GM23338 (cell line): ENCODE measurements around the gene GP9. TPM values are rescaled to one million over a fixed set of nuclear protein-coding genes. Genes with fewer than 3 reads are reported as not detected.
A peak's percentile ranks its signal among the peaks of the same experiment; 100 is the strongest.

ENCODE experiments used
- ATAC-seq: fragments of 200-7000 bp; cut with Tn5 transposase; 3 replicates; pipeline ENCODE4 v1.9.1; 2020
- DNase-seq: peaks from one replicate; pipeline ENCODE4 v3.0.0-alpha.2; 2015; ENCODE audit warnings: low spot score
- H2AFZ ChIP-seq: fragments of 200-600 bp; sonication (generic); 2 replicates; pipeline ENCODE4 v1.8.0; 2016; ENCODE audit warnings: antibody characterized with exemption, mild to moderate bottlenecking, moderate library complexity
- H3F3A ChIP-seq: fragments of 200-600 bp; sonication (generic); replicated peaks from 2 replicates; pipeline ENCODE4 v1.8.0; 2017; ENCODE audit warnings: antibody characterized with exemption, mixed run types, low read depth
- H3K27ac ChIP-seq: fragments of 200-600 bp; sonication (generic); 2 replicates; pipeline ENCODE4 v1.6.1; 2016; ENCODE audit warnings: low read depth
- H3K27me3 ChIP-seq: fragments of 200-600 bp; sonication (generic); 2 replicates; pipeline ENCODE4 v1.8.0; 2016; ENCODE audit warnings: mild to moderate bottlenecking, mixed run types, moderate library complexity; ENCODE audit not compliant: insufficient read depth
- H3K36me3 ChIP-seq: fragments of 200-600 bp; sonication (generic); 2 replicates; pipeline ENCODE4 v1.8.0; 2016; ENCODE audit warnings: mild to moderate bottlenecking; ENCODE audit not compliant: insufficient read depth
- H3K4me1 ChIP-seq: fragments of 200-600 bp; sonication (generic); 2 replicates; pipeline ENCODE4 v1.8.0; 2016; ENCODE audit warnings: mild to moderate bottlenecking, moderate library complexity; ENCODE audit not compliant: insufficient read depth
- H3K4me2 ChIP-seq: fragments of 200-600 bp; sonication (generic); 2 replicates; pipeline ENCODE4 v1.7.1; 2017; ENCODE audit warnings: mixed run types
- H3K4me3 ChIP-seq: fragments of 200-600 bp; sonication (generic); 2 replicates; pipeline ENCODE4 v1.6.1; 2016; ENCODE audit warnings: mixed run types
- H3K79me2 ChIP-seq: fragments of 200-600 bp; sonication (generic); replicated peaks from 2 replicates; pipeline ENCODE4 v1.8.0; 2017; ENCODE audit warnings: mild to moderate bottlenecking; ENCODE audit not compliant: insufficient read depth
- H3K9me2 ChIP-seq: fragments of 200-600 bp; sonication (generic); 2 replicates; pipeline ENCODE4 v1.8.0; 2017; ENCODE audit not compliant: insufficient read depth
- H4K20me1 ChIP-seq: fragments of 200-600 bp; sonication (generic); replicated peaks from 2 replicates; pipeline ENCODE4 v1.8.0; 2017; ENCODE audit warnings: mild to moderate bottlenecking; ENCODE audit not compliant: insufficient read depth
- H3K27ac Mint-ChIP-seq: 2 replicates; pipeline ENCODE4 v1.8.0; 2020; ENCODE audit warnings: inconsistent platforms, mild to moderate bottlenecking, moderate library complexity, mixed read lengths
- H3K27me3 Mint-ChIP-seq: 3 replicates; pipeline ENCODE4 v1.8.0; 2022; ENCODE audit warnings: low read depth, mild to moderate bottlenecking, moderate library complexity, mixed read lengths, inconsistent platforms; ENCODE audit not compliant: insufficient read depth, poor library complexity
- H3K36me3 Mint-ChIP-seq: 3 replicates; pipeline ENCODE4 v1.8.0; 2021; ENCODE audit warnings: low read depth, mild to moderate bottlenecking, inconsistent platforms, moderate library complexity, mixed read lengths
- H3K4me1 Mint-ChIP-seq: 3 replicates; pipeline ENCODE4 v1.8.0; 2020; ENCODE audit warnings: mild to moderate bottlenecking, inconsistent platforms, mixed read lengths
- H3K4me3 Mint-ChIP-seq: 3 replicates; pipeline ENCODE4 v1.8.0; 2021; ENCODE audit warnings: moderate library complexity, mild to moderate bottlenecking, inconsistent platforms, mixed read lengths
- H3K9me3 Mint-ChIP-seq: 3 replicates; pipeline ENCODE4 v1.8.0; 2020; ENCODE audit warnings: moderate library complexity, mild to moderate bottlenecking, inconsistent platforms, mixed read lengths
- CREB1 ChIP-seq: fragments of 250-450 bp; sonication (Bioruptor Pico); IDR thresholded peaks from 2 replicates; pipeline ENCODE4 v1.5.0; 2020; ENCODE audit warnings: low read depth, mild to moderate bottlenecking, moderate library complexity
- POLR2AphosphoS5 ChIP-seq: IDR thresholded peaks from 2 replicates; pipeline ENCODE4 v1.6.1; 2016; ENCODE audit warnings: antibody characterized with exemption, low read depth
- STAT1 ChIP-seq: IDR thresholded peaks from one replicate; pipeline ENCODE4 v1.6.1; 2016; ENCODE audit warnings: antibody characterized with exemption; ENCODE audit not compliant: unreplicated experiment
- ZNF114 ChIP-seq: fragments of 250-450 bp; sonication (Bioruptor Pico); IDR thresholded peaks from 2 replicates; pipeline ENCODE4 v1.5.0; 2020; ENCODE audit warnings: mild to moderate bottlenecking, moderate library complexity
- long read RNA-seq: library from polyadenylated mRNA; unstranded; transcript quantifications from one replicate; pipeline ENCODE4 v2.0.0, GENCODE V29; 2020; ENCODE audit not compliant: unreplicated experiment
- polyA plus RNA-seq: library from polyadenylated mRNA; unstranded; fragments of >200 nt; fragmentation: Nextera tagmentation; extraction: Ambion mirVana; gene quantifications from 2 replicates; pipeline ENCODE4 v1.2.1, GENCODE V29; 2016
- total RNA-seq: library from RNA; depleted of rRNA; stranded (reverse); fragments of >200 nt; shearing (Covaris generic); gene quantifications from 2 replicates; pipeline ENCODE4 v1.2.3, GENCODE V29; 2014; rRNA removed
- TF ChIP-seq, protein P1 (sequence below): fragments of 250-450 bp; sonication (Bioruptor Pico); IDR thresholded peaks from 2 replicates; pipeline ENCODE4 v1.5.0; 2020; ENCODE audit warnings: mild to moderate bottlenecking, moderate library complexity
- TF ChIP-seq, protein P2 (sequence below): IDR thresholded peaks from one replicate; pipeline ENCODE4 v1.6.1; 2018; ENCODE audit warnings: antibody characterized with exemption; ENCODE audit not compliant: unreplicated experiment

Gene GP9
- total RNA-seq (not detected in 2 replicates), polyA plus RNA-seq (not detected in 2 replicates)
- long read RNA-seq = 0 reads

DNA sequence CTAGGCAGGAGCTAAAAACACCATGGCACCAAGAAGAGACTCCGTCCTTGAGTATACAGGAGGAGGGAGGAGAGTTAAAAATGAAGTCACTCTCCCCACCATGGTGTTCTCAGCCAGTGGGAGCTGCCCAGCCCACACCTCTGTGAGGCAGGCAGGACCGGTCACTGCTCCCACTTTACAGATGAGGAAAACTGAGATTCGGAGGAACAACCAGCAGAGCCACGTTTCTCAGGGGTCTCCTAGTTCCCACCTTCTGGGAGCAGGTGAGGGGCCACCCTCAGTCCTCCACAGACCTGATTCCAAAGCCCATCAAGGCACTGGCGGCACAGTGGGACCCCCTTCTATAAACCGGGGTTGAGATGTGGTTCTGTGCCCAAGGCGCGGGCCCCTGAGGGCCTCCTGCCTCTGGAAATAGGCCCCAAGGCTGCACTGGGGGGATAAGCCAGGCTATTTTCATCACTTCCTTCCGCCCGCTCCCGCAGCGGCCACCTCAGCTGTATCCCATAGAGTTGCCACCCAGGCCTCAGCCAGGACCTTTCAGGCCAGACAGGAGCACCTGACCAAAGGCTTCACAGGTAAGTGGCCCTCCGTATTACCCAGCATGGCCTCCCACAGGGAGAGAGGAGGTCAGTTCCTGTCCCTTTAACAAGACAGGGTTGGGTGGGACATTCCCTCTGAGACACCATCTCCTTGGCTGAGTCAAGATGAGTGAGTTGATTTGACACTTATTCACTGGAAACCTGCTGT, at the start of gene GP9:
GP9 (plus strand) TSS at position 504 of the 747 bp plus-strand sequence. CDS start 961 bp downstream, outside the sequence.
- no peak within 1 kb of the TSS for H3K4me3 ChIP-seq
- no peaks in the 10 kb centered on the region for H3K9me3 Mint-ChIP-seq

More for the DNA sequence above, at the start of gene GP9:
- no peak within 1 kb of the TSS for H3K4me3 Mint-ChIP-seq
- no peaks in the 10 kb centered on the region for H3K9me2 ChIP-seq
- no peak within 1 kb of the TSS for H3K4me2 ChIP-seq
- no peaks in the 10 kb centered on the region for H4K20me1 ChIP-seq
- ATAC-seq (no peak), DNase-seq (no peak)
- H3K79me2 ChIP-seq = no peaks in the 10 kb centered on the region
- H3K27ac Mint-ChIP-seq = no peak within 1 kb of the TSS
- H3K27ac ChIP-seq = no peak within 1 kb of the TSS
- no peaks in the 10 kb centered on the region for H3K4me1 ChIP-seq
- no peaks in the 10 kb centered on the region for H3K27me3 ChIP-seq
- H3F3A ChIP-seq = no peaks in the 10 kb centered on the region
- no peak for TF ChIP-seq CREB1 (CRISPR knock-in tag)
- TF ChIP-seq POLR2AphosphoS5 = no peak
- TF ChIP-seq, protein P1, sequence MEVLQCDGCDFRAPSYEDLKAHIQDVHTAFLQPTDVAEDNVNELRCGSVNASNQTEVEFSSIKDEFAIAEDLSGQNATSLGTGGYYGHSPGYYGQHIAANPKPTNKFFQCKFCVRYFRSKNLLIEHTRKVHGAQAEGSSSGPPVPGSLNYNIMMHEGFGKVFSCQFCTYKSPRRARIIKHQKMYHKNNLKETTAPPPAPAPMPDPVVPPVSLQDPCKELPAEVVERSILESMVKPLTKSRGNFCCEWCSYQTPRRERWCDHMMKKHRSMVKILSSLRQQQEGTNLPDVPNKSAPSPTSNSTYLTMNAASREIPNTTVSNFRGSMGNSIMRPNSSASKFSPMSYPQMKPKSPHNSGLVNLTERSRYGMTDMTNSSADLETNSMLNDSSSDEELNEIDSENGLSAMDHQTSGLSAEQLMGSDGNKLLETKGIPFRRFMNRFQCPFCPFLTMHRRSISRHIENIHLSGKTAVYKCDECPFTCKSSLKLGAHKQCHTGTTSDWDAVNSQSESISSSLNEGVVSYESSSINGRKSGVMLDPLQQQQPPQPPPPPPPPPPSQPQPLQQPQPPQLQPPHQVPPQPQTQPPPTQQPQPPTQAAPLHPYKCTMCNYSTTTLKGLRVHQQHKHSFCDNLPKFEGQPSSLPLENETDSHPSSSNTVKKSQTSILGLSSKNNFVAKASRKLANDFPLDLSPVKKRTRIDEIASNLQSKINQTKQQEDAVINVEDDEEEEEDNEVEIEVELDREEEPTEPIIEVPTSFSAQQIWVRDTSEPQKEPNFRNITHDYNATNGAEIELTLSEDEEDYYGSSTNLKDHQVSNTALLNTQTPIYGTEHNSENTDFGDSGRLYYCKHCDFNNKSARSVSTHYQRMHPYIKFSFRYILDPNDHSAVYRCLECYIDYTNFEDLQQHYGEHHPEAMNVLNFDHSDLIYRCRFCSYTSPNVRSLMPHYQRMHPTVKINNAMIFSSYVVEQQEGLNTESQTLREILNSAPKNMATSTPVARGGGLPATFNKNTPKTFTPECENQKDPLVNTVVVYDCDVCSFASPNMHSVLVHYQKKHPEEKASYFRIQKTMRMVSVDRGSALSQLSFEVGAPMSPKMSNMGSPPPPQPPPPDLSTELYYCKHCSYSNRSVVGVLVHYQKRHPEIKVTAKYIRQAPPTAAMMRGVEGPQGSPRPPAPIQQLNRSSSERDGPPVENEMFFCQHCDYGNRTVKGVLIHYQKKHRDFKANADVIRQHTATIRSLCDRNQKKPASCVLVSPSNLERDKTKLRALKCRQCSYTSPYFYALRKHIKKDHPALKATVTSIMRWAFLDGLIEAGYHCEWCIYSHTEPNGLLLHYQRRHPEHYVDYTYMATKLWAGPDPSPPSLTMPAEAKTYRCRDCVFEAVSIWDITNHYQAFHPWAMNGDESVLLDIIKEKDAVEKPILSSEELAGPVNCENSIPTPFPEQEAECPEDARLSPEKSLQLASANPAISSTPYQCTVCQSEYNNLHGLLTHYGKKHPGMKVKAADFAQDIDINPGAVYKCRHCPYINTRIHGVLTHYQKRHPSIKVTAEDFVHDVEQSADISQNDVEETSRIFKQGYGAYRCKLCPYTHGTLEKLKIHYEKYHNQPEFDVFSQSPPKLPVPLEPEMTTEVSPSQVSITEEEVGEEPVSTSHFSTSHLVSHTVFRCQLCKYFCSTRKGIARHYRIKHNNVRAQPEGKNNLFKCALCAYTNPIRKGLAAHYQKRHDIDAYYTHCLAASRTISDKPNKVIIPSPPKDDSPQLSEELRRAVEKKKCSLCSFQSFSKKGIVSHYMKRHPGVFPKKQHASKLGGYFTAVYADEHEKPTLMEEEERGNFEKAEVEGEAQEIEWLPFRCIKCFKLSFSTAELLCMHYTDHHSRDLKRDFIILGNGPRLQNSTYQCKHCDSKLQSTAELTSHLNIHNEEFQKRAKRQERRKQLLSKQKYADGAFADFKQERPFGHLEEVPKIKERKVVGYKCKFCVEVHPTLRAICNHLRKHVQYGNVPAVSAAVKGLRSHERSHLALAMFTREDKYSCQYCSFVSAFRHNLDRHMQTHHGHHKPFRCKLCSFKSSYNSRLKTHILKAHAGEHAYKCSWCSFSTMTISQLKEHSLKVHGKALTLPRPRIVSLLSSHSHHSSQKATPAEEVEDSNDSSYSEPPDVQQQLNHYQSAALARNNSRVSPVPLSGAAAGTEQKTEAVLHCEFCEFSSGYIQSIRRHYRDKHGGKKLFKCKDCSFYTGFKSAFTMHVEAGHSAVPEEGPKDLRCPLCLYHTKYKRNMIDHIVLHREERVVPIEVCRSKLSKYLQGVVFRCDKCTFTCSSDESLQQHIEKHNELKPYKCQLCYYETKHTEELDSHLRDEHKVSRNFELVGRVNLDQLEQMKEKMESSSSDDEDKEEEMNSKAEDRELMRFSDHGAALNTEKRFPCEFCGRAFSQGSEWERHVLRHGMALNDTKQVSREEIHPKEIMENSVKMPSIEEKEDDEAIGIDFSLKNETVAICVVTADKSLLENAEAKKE (CRISPR knock-in tag) = no peak
- TF ChIP-seq, protein P2, sequence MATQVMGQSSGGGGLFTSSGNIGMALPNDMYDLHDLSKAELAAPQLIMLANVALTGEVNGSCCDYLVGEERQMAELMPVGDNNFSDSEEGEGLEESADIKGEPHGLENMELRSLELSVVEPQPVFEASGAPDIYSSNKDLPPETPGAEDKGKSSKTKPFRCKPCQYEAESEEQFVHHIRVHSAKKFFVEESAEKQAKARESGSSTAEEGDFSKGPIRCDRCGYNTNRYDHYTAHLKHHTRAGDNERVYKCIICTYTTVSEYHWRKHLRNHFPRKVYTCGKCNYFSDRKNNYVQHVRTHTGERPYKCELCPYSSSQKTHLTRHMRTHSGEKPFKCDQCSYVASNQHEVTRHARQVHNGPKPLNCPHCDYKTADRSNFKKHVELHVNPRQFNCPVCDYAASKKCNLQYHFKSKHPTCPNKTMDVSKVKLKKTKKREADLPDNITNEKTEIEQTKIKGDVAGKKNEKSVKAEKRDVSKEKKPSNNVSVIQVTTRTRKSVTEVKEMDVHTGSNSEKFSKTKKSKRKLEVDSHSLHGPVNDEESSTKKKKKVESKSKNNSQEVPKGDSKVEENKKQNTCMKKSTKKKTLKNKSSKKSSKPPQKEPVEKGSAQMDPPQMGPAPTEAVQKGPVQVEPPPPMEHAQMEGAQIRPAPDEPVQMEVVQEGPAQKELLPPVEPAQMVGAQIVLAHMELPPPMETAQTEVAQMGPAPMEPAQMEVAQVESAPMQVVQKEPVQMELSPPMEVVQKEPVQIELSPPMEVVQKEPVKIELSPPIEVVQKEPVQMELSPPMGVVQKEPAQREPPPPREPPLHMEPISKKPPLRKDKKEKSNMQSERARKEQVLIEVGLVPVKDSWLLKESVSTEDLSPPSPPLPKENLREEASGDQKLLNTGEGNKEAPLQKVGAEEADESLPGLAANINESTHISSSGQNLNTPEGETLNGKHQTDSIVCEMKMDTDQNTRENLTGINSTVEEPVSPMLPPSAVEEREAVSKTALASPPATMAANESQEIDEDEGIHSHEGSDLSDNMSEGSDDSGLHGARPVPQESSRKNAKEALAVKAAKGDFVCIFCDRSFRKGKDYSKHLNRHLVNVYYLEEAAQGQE = no peak
- no peak for TF ChIP-seq STAT1
- TF ChIP-seq ZNF114 (CRISPR knock-in tag) = no peak
- H3K36me3 Mint-ChIP-seq = no peaks in the 10 kb centered on the region; the same call in 2 of the 3 replicates
- peak within 1 kb of the TSS; percentile 28; the same call in 1 of the 2 replicates for H2AFZ ChIP-seq
- H3K36me3 ChIP-seq = no peaks in the 10 kb centered on the region
- peaks cover 8% of the 10 kb centered on the region for H3K27me3 Mint-ChIP-seq
- H3K4me1 Mint-ChIP-seq = peaks cover 5% of the 10 kb centered on the region
